GM19025 (cell line): ENCODE data around the gene ASAP3.

Experiments
- ATAC-seq: cut with Tn5 transposase; IDR thresholded peaks from one replicate; pipeline ENCODE4 v1.9.1; 2021; ENCODE audit warnings: mild to moderate bottlenecking, low read depth, moderate library complexity; ENCODE audit not compliant: unreplicated experiment

The ASAP3 gene

GRCh38 chr1:23479666-23479941 lies 4.4 kb downstream of the ASAP3 start:
- no peak for ATAC-seq

- ATAC-seq, result no peak
Measured at GRCh38 chr1:23478896-23479665, 4.9 kb downstream of the ASAP3 start.

DNA sequence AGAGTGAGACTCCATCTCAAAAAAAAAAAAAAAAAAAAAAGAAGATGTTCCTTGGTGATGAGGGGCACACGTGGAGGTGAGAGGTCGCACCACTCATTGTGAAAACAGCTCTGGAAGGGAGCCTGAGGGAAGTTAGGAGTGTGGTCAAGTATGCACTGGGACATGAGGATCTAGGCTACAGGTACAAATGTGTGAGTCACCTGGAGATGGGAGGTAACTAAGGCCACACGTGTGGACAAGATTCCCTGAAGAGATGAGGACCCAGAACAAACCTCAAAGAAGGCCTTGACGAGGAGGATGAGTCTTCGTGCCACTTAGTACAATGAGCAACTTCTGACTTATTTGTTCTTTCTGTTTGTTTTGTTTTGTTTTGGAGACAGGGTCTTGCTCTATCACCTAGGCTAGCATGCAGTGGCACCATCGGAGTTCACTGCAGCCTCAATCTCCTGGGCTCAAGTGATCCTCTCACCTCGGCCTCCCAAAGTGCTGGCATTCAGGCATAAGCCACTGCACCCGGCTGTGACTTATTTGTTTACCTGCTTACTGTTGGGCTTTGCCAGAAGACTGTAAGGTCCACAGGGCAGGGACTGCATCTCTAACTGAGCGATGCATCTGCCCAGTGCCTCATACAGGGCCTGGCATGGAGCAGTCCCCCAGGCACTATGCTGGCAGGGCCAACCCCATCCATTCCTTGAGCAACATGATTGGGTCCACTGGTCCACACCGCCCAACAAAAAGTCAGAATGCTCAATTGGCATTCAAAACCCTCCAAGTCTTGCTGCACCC lies 6.4 kb downstream of the ASAP3 start:
- no peak for ATAC-seq

DNA sequence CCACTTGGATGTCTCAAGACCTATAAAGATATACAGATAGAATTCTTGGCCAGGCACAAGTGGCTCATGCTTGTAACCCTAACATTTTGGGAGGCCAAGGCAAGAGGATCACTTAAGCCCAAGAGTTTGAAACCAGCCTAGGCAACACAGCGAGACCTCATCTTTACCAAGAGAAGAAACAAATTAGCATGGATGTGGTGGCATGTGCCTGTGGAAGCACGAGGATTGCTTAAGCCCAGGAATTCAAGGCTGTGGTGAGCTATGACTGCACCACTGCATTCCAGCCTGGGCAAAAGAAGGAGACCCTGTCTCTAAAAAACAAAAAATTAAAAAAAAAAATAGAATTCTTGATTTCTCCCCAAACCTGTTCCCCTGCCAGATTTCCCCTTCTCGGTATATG lies 8.3 kb downstream of the ASAP3 start:
- ATAC-seq, result no peak

- no peak for ATAC-seq
Measured at GRCh38 chr1:23475134-23475628, 8.8 kb downstream of the ASAP3 start.

GRCh38 chr1:23473037-23473800 lies 10.8 kb downstream of the ASAP3 start:
- no peak for ATAC-seq

GRCh38 chr1:23472351-23473036 lies 11.5 kb downstream of the ASAP3 start:
- ATAC-seq, result no peak

- no peak for ATAC-seq
Measured at GRCh38 chr1:23471473-23472075, 12.4 kb downstream of the ASAP3 start.

GRCh38 chr1:23470282-23471070 lies 13.5 kb downstream of the ASAP3 start:
- no peak for ATAC-seq

DNA sequence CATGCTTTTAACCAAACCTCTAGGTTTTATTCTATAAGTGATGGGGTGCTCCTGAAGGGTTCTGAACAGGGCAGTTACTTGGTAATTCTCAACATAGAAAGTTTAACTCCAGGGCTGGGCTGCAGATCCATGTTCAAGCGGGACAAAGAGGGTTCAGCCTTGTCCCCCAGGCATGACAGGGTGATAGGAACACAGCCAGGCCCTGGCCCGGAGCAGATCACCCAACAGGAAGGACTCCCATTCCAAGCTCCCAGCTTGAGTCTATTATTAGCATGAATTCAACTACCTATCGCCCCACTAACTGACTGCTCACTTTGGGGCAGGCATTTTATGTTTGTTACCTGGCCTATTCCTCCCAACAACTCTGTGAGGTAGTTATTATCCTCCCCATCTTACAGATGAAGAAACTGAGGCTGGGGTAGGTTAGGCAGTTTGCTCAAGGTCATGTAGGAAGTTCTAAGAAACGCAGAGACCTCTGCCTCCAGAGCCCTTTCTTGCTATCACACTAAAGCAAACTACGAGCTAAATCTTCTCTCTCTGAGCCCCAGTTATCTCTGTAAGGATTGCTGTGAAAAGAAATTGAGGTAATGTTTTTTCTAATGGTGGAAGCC lies 14.5 kb downstream of the ASAP3 start:
- no peak for ATAC-seq

DNA sequence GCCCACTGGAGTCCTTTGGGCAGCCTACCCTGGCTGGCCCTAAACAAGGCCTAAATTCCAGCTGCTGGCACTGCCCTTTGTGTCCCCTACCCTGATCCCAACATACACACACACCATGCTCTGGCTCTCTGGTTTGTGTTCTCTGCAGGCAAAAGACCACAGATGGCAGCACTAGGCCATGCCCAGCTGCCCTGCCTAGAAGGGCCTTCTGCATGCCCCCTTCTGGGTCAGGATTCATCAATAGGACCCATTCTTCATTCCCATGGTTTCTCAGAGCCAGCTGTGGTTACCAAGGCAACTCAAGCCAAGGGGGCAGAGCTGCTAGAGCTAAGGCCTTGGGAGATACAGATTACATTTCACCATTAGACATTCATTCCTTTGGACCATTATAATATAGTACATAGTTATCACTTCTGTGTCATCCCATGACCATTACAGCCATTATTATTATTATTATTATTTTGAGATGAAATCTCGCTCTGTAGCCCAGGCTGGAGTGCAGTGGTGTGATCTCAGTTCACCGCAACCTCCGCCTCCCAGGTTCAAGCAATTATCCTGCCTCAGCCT lies 17.5 kb downstream of the ASAP3 start:
- ATAC-seq, result no peak

- ATAC-seq, result no peak
Measured at GRCh38 chr1:23463286-23463685, 20.7 kb downstream of the ASAP3 start.

DNA sequence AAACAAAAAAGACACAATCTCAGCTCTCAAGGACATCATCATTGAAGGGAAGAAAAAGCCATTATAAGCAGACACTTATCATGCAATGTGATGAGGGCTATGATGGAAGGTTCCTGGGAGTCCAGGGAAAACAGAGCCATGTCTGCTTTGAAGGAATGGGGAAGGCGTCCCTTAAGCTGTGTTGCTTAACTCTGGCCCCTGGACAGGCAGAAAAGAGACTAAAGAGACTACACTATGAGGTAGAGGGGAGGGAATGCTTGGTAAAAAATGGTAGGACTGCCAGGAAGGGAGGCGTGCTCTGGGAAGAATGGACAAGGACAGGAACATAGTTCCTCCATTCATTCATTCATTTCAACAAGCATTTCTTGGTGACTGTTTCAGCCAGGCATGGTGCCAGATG lies 21.2 kb downstream of the ASAP3 start:
- no peak for ATAC-seq

DNA sequence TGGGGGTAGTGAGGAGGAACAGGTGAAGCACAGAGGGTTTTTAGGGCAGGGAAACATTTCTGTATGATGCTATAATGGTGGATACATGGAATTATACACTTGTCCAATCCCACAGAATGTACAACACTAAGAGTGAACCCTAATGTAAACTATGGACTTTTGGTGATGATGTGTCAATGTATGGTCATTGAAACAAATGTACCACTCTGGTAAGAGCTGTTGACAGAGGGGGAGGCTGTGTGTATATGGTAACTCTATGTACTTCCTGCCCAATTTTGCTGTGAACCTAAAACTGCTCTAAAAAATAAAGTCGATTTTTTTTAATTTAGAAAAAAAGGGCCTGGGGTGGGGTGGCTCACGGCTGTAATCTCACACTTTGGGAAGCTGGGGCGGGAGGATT lies 22.9 kb downstream of the ASAP3 start:
- ATAC-seq, result no peak

DNA sequence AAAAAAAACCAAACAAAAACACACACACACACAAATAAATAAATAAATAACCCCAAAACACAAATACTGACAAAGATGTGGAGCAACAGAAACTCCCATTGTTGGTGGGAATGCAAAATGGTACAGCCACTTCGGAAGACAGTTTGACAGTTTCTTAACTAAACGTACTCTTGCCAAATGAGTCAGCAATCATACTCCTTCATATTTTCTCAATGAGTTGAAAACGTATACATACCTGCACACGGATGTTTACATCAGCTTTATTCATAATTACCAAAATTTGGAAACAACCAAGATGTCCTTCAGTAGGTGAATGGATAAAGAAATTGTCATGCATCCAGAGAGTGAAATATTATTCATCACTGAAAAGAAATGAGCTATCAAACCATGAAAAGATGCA lies 23.5 kb downstream of the ASAP3 start:
- no peak for ATAC-seq

- no peak for ATAC-seq
Measured at GRCh38 chr1:23459338-23459757, 24.6 kb downstream of the ASAP3 start.

- ATAC-seq, result no peak
Measured at GRCh38 chr1:23456226-23456625, 27.8 kb downstream of the ASAP3 start.

GRCh38 chr1:23453455-23454000 lies 30.5 kb downstream of the ASAP3 start:
- no peak for ATAC-seq
